H9 (cell line): ENCODE data around the gene ETF1. TPM values are rescaled to one million over a fixed set of nuclear protein-coding genes. Genes with fewer than 3 reads are reported as not detected.
A peak's percentile ranks its signal among the peaks of the same experiment; 100 is the strongest.

Experiments used
- DNase-seq: peaks from one replicate; pipeline ENCODE4 v3.0.0-alpha.2; 2017
- H2AFZ ChIP-seq: one replicate; pipeline ENCODE4 v1.6.1; 2013; ENCODE audit warnings: mild to moderate bottlenecking, low read length, control low read depth, moderate library complexity
- H2AK5ac ChIP-seq: 2 replicates; pipeline ENCODE4 v1.6.1; 2013; ENCODE audit warnings: low read length, control low read depth, mixed read lengths; ENCODE audit not compliant: insufficient read length
- H2BK120ac ChIP-seq: one replicate; pipeline ENCODE4 v1.6.1; 2013; ENCODE audit warnings: low read depth, mild to moderate bottlenecking, low read length, control low read depth, inconsistent platforms; ENCODE audit not compliant: poor library complexity, severe bottlenecking
- H2BK12ac ChIP-seq: 2 replicates; pipeline ENCODE4 v1.6.1; 2013; ENCODE audit warnings: low read length, control low read depth, mixed read lengths, low read depth; ENCODE audit not compliant: insufficient read length
- H2BK15ac ChIP-seq: 2 replicates; pipeline ENCODE4 v1.6.1; 2013; ENCODE audit warnings: low read depth, low read length, control low read depth
- H2BK20ac ChIP-seq: one replicate; pipeline ENCODE4 v1.6.1; 2013; ENCODE audit warnings: low read depth, mild to moderate bottlenecking, low read length, control low read depth, inconsistent platforms; ENCODE audit not compliant: poor library complexity, severe bottlenecking
- H2BK5ac ChIP-seq: 2 replicates; pipeline ENCODE4 v1.6.1; 2013; ENCODE audit warnings: low read length, control low read depth, mixed read lengths; ENCODE audit not compliant: insufficient read length
- H3K14ac ChIP-seq: 2 replicates; pipeline ENCODE4 v1.6.1; 2013; ENCODE audit warnings: low read length, control low read depth; ENCODE audit not compliant: insufficient read depth
- H3K18ac ChIP-seq: 2 replicates; pipeline ENCODE4 v1.6.1; 2013; ENCODE audit warnings: low read depth, mild to moderate bottlenecking, mixed read lengths, low read length, control low read depth; ENCODE audit not compliant: insufficient read length
- H3K23ac ChIP-seq: 2 replicates; pipeline ENCODE4 v1.6.1; 2013; ENCODE audit warnings: low read length, control low read depth, mixed read lengths, low read depth; ENCODE audit not compliant: insufficient read length
- H3K23me2 ChIP-seq: 2 replicates; pipeline ENCODE4 v1.6.1; 2013; ENCODE audit warnings: low read depth, mild to moderate bottlenecking, mixed read lengths, low read length, control low read depth; ENCODE audit not compliant: insufficient read length, poor library complexity, severe bottlenecking
- H3K27ac ChIP-seq: 2 replicates; pipeline ENCODE4 v1.5.1; 2013; ENCODE audit warnings: low read length, control low read depth, mixed read lengths, low read depth; ENCODE audit not compliant: insufficient read length
- H3K27me3 ChIP-seq: 2 replicates; pipeline ENCODE4 v1.6.1; 2013; ENCODE audit warnings: low read length, control low read depth, inconsistent platforms; ENCODE audit not compliant: insufficient read depth
- H3K4ac ChIP-seq: 2 replicates; pipeline ENCODE4 v1.6.1; 2013; ENCODE audit warnings: low read depth, mild to moderate bottlenecking, control low read depth, inconsistent platforms, low read length, moderate library complexity
- H3K4me1 ChIP-seq: 2 replicates; pipeline ENCODE4 v1.6.1; 2013; ENCODE audit warnings: low read length, control low read depth, inconsistent platforms; ENCODE audit not compliant: insufficient read depth
- H3K4me2 ChIP-seq: 2 replicates; pipeline ENCODE4 v1.6.1; 2013; ENCODE audit warnings: low read length, control low read depth, mixed read lengths; ENCODE audit not compliant: insufficient read length, insufficient read depth
- H3K56ac ChIP-seq: 2 replicates; pipeline ENCODE4 v1.6.1; 2013; ENCODE audit warnings: low read depth, mild to moderate bottlenecking, mixed read lengths, low read length, control low read depth; ENCODE audit not compliant: insufficient read length
- H3K79me1 ChIP-seq: 2 replicates; pipeline ENCODE4 v1.6.1; 2013; ENCODE audit warnings: low read depth, mild to moderate bottlenecking, moderate library complexity, low read length, control low read depth, inconsistent platforms; ENCODE audit not compliant: insufficient read depth, poor library complexity, severe bottlenecking
- H3K79me2 ChIP-seq: 2 replicates; pipeline ENCODE4 v1.6.1; 2013; ENCODE audit warnings: low read length, control low read depth, inconsistent platforms; ENCODE audit not compliant: insufficient read depth
- H3K9ac ChIP-seq: 2 replicates; pipeline ENCODE4 v1.6.1; 2013; ENCODE audit warnings: low read length, control low read depth, mixed read lengths; ENCODE audit not compliant: insufficient read length; ENCODE audit errors: extremely low read depth
- H3K9me3 ChIP-seq: one replicate; pipeline ENCODE4 v1.6.1; 2013; ENCODE audit warnings: low read depth, low read length, inconsistent platforms; ENCODE audit not compliant: control insufficient read depth
- H3T11ph ChIP-seq: one replicate; pipeline ENCODE4 v1.6.1; 2013; ENCODE audit warnings: mild to moderate bottlenecking, low read length, control low read depth, inconsistent platforms
- H4K20me1 ChIP-seq: one replicate; pipeline ENCODE4 v1.6.1; 2013; ENCODE audit not compliant: control insufficient read depth, insufficient read length, insufficient read depth
- H4K5ac ChIP-seq: 2 replicates; pipeline ENCODE4 v1.6.1; 2013; ENCODE audit warnings: low read depth, mild to moderate bottlenecking, mixed read lengths, low read length, control low read depth; ENCODE audit not compliant: insufficient read length
- H4K8ac ChIP-seq: replicated peaks from 2 replicates; pipeline ENCODE4 v1.6.1; 2013; ENCODE audit warnings: low read length, control low read depth, mixed read lengths, low read depth; ENCODE audit not compliant: insufficient read length
- H4K91ac ChIP-seq: 2 replicates; pipeline ENCODE4 v1.6.1; 2013; ENCODE audit warnings: low read depth, mild to moderate bottlenecking, moderate library complexity, mixed read lengths, low read length, control low read depth; ENCODE audit not compliant: insufficient read length
- H3K27ac Mint-ChIP-seq, 3 experiments: 2 replicates in 2 of 3; 3 replicates in 1 of 3; pipeline ENCODE4 v1.8.0; 2020 to 2021; ENCODE audit warnings: mixed read lengths in 3 of 3, mild to moderate bottlenecking in 1 of 3, moderate library complexity in 1 of 3
- H3K27me3 Mint-ChIP-seq: 2 replicates; pipeline ENCODE4 v1.8.0; 2021; ENCODE audit warnings: low read depth, mild to moderate bottlenecking, moderate library complexity, mixed read lengths
- H3K36me3 Mint-ChIP-seq, 3 experiments: 2 replicates in 2 of 3; 3 replicates in 1 of 3; pipeline ENCODE4 v1.8.0; 2020 to 2021; ENCODE audit warnings: low read depth in 3 of 3, mixed read lengths in 3 of 3; ENCODE audit not compliant: insufficient read depth in 1 of 3
- H3K4me1 Mint-ChIP-seq, 2 experiments: 2 replicates each; pipeline ENCODE4 v1.8.0; 2020; ENCODE audit warnings: mixed read lengths in 2 of 2
- H3K4me3 Mint-ChIP-seq, 2 experiments: 2 replicates in 1 of 2; 3 replicates in 1 of 2; pipeline ENCODE4 v1.8.0; 2020 to 2021; ENCODE audit warnings: mild to moderate bottlenecking in 2 of 2, mixed read lengths in 2 of 2, moderate library complexity in 1 of 2
- H3K9me3 Mint-ChIP-seq, 2 experiments: 2 replicates in 1 of 2; 3 replicates in 1 of 2; pipeline ENCODE4 v1.8.0; 2020; ENCODE audit warnings: mild to moderate bottlenecking in 2 of 2, mixed read lengths in 2 of 2, moderate library complexity in 1 of 2
- WGBS: extraction: QIAGEN DNeasy Blood & Tissue Kit; methylation state at CpG from one replicate; pipeline ENCODE4 v1.1.7; 2013; ENCODE audit warnings: missing lambda C conversion rate, low lambda C conversion rate, mixed read lengths; ENCODE audit not compliant: insufficient read length; ENCODE audit errors: extremely low coverage; 5-methylcytosine and 5-hydroxymethylcytosine counted together
- total RNA-seq: library from RNA; stranded (reverse); gene quantifications from 2 replicates; pipeline ENCODE4 v1.2.1, GENCODE V29; 2021
- TF ChIP-seq, protein P1 (sequence below): fragments of 200-600 bp; sonication (generic); conservative IDR thresholded peaks from 3 replicates; pipeline ENCODE4 v1.8.0; 2021; ENCODE audit warnings: antibody characterized with exemption, mild to moderate bottlenecking

ETF1 gene
- total RNA-seq, 1 experiment from 2014 or later = 175 TPM

DNA sequence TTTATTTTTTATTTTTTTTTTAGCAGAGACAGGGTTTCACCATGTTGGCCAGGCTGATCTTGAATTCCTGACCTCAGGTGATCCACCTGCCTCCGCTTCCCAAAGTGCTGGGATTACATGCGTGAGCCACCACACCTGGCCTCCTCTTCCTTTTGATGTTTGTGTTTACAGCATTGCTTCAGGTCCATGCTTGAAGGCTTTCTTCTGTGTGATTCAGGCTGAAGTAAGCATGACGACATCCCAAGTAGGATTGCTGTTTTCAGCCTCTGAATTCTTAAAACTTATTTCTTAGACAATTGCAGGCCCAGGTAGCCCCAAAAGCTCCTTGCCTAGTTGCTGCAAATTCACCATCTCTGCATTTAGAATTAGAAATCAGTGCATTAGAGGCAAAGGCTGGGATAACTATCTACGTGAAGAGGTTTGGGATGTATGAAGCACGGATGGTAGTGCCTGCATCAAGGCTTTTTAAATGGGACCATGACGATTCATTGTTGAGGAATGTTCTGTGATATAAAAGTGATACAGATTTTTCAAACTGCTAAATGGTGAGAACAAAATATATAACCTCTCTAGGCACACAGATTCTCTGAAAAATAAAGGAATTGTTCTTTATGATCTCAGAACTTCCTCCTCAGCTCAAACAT lies 3.0 kb upstream of the ETF1 start:
- H3K27me3 ChIP-seq = no peaks in the 10 kb centered on the region
- H3K18ac ChIP-seq = no peak overlapping the region
- no peak overlapping the region for H3K9ac ChIP-seq
- no peak overlapping the region for H3K27ac ChIP-seq
- Mint-ChIP-seq H3K27me3 (no peaks in the 10 kb centered on the region; the same call in 1 of the 2 replicates), H3K4me1 (peaks cover 27 to 29% of the 10 kb centered on the region in 2 experiments), H3K9me3 (no peaks in the 10 kb centered on the region), H3K4me3 (peak overlapping the region in 1 of 2 experiments; percentile 57; a peak in 1 of 5 replicates), H3K36me3 (peaks cover 15 to 25% (median 20%) of the 10 kb centered on the region in 3 experiments), H3K27ac (peak overlapping the region in 2 of 3 experiments; percentile 35 to 41; a peak in 2 of 7 replicates)
- H2AFZ ChIP-seq = no peak overlapping the region
- no peak overlapping the region for H3K56ac ChIP-seq
- no peak for DNase-seq
- no peaks in the 10 kb centered on the region for H4K20me1 ChIP-seq
- H3K23me2 ChIP-seq = peaks cover 11% of the 10 kb centered on the region
- no peak overlapping the region for H4K91ac ChIP-seq
- H2BK120ac ChIP-seq = no peak overlapping the region
- WGBS = no CpG with 5 or more reads among the region's 6 CpGs
- no peak overlapping the region for H3K4me2 ChIP-seq
- TF ChIP-seq, protein P1, sequence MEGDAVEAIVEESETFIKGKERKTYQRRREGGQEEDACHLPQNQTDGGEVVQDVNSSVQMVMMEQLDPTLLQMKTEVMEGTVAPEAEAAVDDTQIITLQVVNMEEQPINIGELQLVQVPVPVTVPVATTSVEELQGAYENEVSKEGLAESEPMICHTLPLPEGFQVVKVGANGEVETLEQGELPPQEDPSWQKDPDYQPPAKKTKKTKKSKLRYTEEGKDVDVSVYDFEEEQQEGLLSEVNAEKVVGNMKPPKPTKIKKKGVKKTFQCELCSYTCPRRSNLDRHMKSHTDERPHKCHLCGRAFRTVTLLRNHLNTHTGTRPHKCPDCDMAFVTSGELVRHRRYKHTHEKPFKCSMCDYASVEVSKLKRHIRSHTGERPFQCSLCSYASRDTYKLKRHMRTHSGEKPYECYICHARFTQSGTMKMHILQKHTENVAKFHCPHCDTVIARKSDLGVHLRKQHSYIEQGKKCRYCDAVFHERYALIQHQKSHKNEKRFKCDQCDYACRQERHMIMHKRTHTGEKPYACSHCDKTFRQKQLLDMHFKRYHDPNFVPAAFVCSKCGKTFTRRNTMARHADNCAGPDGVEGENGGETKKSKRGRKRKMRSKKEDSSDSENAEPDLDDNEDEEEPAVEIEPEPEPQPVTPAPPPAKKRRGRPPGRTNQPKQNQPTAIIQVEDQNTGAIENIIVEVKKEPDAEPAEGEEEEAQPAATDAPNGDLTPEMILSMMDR = no peak
- no peak overlapping the region for H2BK5ac ChIP-seq
- no peak overlapping the region for H4K5ac ChIP-seq
- no peak overlapping the region for H2AK5ac ChIP-seq
- no peak overlapping the region for H2BK12ac ChIP-seq
- H3K79me2 ChIP-seq = peaks cover 45% of the 10 kb centered on the region
- no peak overlapping the region for H3K4ac ChIP-seq
- no peak overlapping the region for H3T11ph ChIP-seq
- no peak overlapping the region for H2BK20ac ChIP-seq
- H3K9me3 ChIP-seq = no peaks in the 10 kb centered on the region
- H3K79me1 ChIP-seq = peaks cover 3% of the 10 kb centered on the region
- no peak overlapping the region for H2BK15ac ChIP-seq
- H3K4me1 ChIP-seq = no peaks in the 10 kb centered on the region
- H3K14ac ChIP-seq = no peak overlapping the region
- no peak overlapping the region for H4K8ac ChIP-seq
- H3K23ac ChIP-seq = no peak overlapping the region
